ENCODE results near the gene RASSF3. TPM values are rescaled to one million over a fixed set of nuclear protein-coding genes. Genes with fewer than 3 reads are reported as not detected.

RASSF3 gene
- total RNA-seq, 2 experiments from 2014 or later, result 118 to 127 TPM

- DNase-seq, result no peak
- H3K4me1 ChIP-seq (ENCODE audit: insufficient read depth, low read length), result peaks cover 31% of the 10 kb centered on the region
- POLR2A ChIA-PET, result interaction anchor here (1.0 to 2.2 kb wide), 3 partner anchors 10 to 17 kb away, joined by 3 to 23 read pairs (median 4); partner anchors contain the start of gene RASSF3
Measured at GRCh38 chr12:64598831-64599230, 11.5 kb upstream of the RASSF3 start.

GRCh38 chr12:64600164-64600561, 10.1 kb upstream of the RASSF3 start:
- CTCF ChIA-PET, result interaction anchor here (0.9 kb wide), 1 partner anchor 50 kb away, joined by 3 read pairs; no protein-coding TSS in a partner anchor
- no peak overlapping the region for H3K27ac Mint-ChIP-seq
- intact Hi-C loops (cut with DNase I, micrococcal nuclease), result loop anchor here in 1 of 2 experiments (10.0 kb wide), 1 partner anchor 375 kb away; the partner anchor contains the start of gene KICS2
- Histone ChIP-seq H3K27ac (ENCODE audit: low read depth in 1 of 2, low read length in 2 of 2) (no peak overlapping the region), H3K4me3 (ENCODE audit: low read length) (no peak overlapping the region), H3K9me3 (ENCODE audit: control insufficient read depth in 1 of 2, insufficient read depth in 1 of 2, low read length in 2 of 2) (no peaks in the 10 kb centered on the region), H3K4me1 (ENCODE audit: insufficient read depth, low read length) (peaks cover 31% of the 10 kb centered on the region), H3K27me3 (ENCODE audit: control insufficient read depth in 1 of 2, insufficient read depth in 2 of 2, low read length in 2 of 2) (no peaks in the 10 kb centered on the region), H3K36me3 (ENCODE audit: insufficient read depth, low read length) (no peaks in the 10 kb centered on the region)
- H3K27me3 Mint-ChIP-seq, result no peaks in the 10 kb centered on the region
- peak overlapping the region; percentile 16 for H3K4me3 Mint-ChIP-seq
- H3K4me1 Mint-ChIP-seq (ENCODE audit: low read depth), result peaks cover 48% of the 10 kb centered on the region
- no peaks in the 10 kb centered on the region for H3K36me3 Mint-ChIP-seq (ENCODE audit: low read depth)
- ATAC-seq (ENCODE audit: poor library complexity), result no peak
- POLR2A ChIA-PET, result interaction anchor here (1.1 to 1.8 kb wide), 2 partner anchors 9 to 16 kb away, joined by 5 to 8 read pairs; no protein-coding TSS in a partner anchor
- no peaks in the 10 kb centered on the region for H3K9me3 Mint-ChIP-seq
- TF ChIP-seq CTCF (IDR thresholded peaks at IDR 0.05), result no peak
- DNase-seq, result no peak

More at GRCh38 chr12:64598831-64599230, 11.5 kb upstream of the RASSF3 start:
- Mint-ChIP-seq H3K36me3 (ENCODE audit: low read depth) (no peaks in the 10 kb centered on the region), H3K4me1 (ENCODE audit: low read depth) (peaks cover 54% of the 10 kb centered on the region), H3K27me3 (no peaks in the 10 kb centered on the region), H3K27ac (peak overlapping the region; percentile 57), H3K9me3 (no peaks in the 10 kb centered on the region), H3K4me3 (peak overlapping the region; percentile 21)
- H3K9me3 ChIP-seq (ENCODE audit: control insufficient read depth in 1 of 2, insufficient read depth in 1 of 2, low read length in 2 of 2), result no peaks in the 10 kb centered on the region
- intact Hi-C loops (cut with DNase I, micrococcal nuclease), result loop anchor here in 1 of 2 experiments (1.0 kb wide), 1 partner anchor 10 kb away; no protein-coding TSS in a partner anchor
- peak overlapping the region; percentile 9 for H3K4me3 ChIP-seq (ENCODE audit: low read length)
- no peak for TF ChIP-seq CTCF (IDR thresholded peaks at IDR 0.05)
- CTCF ChIA-PET, result interaction anchor here (1.0 to 2.0 kb wide), 3 partner anchors 10 to 99 kb away, joined by 3 to 6 read pairs (median 4); no protein-coding TSS in a partner anchor
- H3K27ac ChIP-seq (ENCODE audit: low read depth in 1 of 2, low read length in 2 of 2), result no peak overlapping the region
- H3K27me3 ChIP-seq (ENCODE audit: control insufficient read depth in 1 of 2, insufficient read depth in 2 of 2, low read length in 2 of 2), result no peaks in the 10 kb centered on the region
- peak; percentile 33 for ATAC-seq (ENCODE audit: poor library complexity)
- no peaks in the 10 kb centered on the region for H3K36me3 ChIP-seq (ENCODE audit: insufficient read depth, low read length)

- intact Hi-C loops (cut with DNase I, micrococcal nuclease), result loop anchor here in 1 of 2 experiments (10.0 kb wide), 1 partner anchor 379 kb away; the partner anchor contains the start of gene KICS2
- Mint-ChIP-seq H3K27ac (no peak overlapping the region), H3K9me3 (no peaks in the 10 kb centered on the region), H3K27me3 (no peaks in the 10 kb centered on the region), H3K36me3 (ENCODE audit: low read depth) (no peaks in the 10 kb centered on the region), H3K4me3 (peak overlapping the region; percentile 30), H3K4me1 (ENCODE audit: low read depth) (peaks cover 32% of the 10 kb centered on the region)
- Histone ChIP-seq H3K27ac (ENCODE audit: low read depth in 1 of 2, low read length in 2 of 2) (no peak overlapping the region), H3K9me3 (ENCODE audit: control insufficient read depth in 1 of 2, insufficient read depth in 1 of 2, low read length in 2 of 2) (no peaks in the 10 kb centered on the region), H3K36me3 (ENCODE audit: insufficient read depth, low read length) (no peaks in the 10 kb centered on the region), H3K27me3 (ENCODE audit: control insufficient read depth in 1 of 2, insufficient read depth in 2 of 2, low read length in 2 of 2) (no peaks in the 10 kb centered on the region), H3K4me3 (ENCODE audit: low read length) (no peak overlapping the region), H3K4me1 (ENCODE audit: insufficient read depth, low read length) (peaks cover 33% of the 10 kb centered on the region)
- ChIA-PET POLR2A (interaction anchor here (0.9 kb wide), 1 partner anchor 40 kb away, joined by 3 read pairs; no protein-coding TSS in a partner anchor), CTCF (interaction anchor here (1.3 kb wide), 1 partner anchor 20 kb away, joined by 3 read pairs; no protein-coding TSS in a partner anchor)
- ATAC-seq (ENCODE audit: poor library complexity) (no peak), DNase-seq (no peak)
- no peak for TF ChIP-seq CTCF (IDR thresholded peaks at IDR 0.05)
Measured at GRCh38 chr12:64603183-64603841, 7.0 kb upstream of the RASSF3 start.
